SKM-1 (cell line): ENCODE measurements around the gene PRKAA1.
"Not testable (repeated sequence)": the region's sequence is repeated elsewhere in the genome, so short reads cannot be mapped to it uniquely, and the experiment has no call there.

Experiments used
- DNase-seq: peaks from one replicate; lab custom pipeline; 2025; ENCODE audit not compliant: unreplicated experiment; lab: John Stamatoyannopoulos, UW

Gene PRKAA1

DNA sequence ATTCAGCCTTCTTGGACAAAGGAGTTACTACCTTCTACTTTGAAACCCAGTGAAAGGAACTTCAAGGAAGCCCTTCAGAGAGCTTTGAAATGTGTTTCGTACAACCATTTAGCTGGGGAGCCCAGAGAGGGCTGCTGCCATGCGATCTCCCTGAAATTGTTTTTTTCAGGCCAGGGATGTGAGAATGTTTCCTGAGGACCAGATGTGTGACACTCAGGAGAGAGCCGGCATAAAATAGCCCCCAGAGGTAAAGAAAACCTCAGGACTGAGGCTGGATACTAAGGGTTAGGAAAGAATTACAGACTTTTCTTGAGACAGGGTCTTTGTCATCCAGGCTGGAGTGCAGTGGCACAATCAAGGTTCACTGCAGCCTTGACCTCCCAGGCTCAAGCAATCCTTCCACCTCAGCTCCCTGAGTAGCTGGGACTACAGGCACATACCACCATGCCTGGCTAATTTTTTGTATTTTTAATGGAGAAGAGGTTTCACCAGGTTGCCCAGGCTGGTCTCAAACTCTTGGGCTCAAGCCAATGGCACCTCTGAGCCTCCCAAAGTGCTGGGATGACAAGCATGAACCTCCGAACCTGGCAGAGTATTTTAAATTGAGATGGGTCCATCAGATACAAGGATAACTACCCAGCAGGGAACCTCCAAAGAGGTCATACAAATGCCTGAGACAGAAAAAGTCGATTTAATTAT lies 28.5 kb upstream of the PRKAA1 start:
- DNase-seq, result no peak

DNA sequence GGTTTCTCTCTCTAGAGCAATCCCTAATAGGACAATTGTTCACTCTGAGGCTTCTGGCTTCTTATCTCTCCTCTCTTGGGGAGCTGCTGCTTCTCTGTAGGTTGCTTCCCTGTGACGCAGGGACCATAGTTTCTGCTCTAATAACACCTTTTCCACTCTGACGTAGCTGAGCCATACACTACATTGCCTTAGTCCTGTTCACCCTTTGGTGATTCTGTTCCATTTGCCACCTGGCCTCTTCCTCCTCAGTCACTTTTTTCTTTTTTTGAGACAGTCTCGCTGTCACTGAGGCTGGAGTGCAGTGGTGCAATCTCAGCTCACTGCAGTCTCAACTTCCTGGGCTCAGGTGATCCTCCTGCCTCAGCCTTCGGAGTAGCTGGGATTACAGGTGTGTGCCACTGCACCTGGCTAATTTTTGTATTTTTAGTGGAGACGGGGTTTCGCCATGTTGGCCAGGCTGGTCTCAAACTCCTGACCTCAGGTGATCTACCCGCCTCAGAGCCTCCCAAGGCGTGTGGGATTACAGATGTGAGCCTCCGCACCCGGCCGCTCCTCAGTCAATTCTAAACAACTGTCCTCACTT lies 27.4 kb upstream of the PRKAA1 start:
- not testable (repeated sequence) for DNase-seq

DNA sequence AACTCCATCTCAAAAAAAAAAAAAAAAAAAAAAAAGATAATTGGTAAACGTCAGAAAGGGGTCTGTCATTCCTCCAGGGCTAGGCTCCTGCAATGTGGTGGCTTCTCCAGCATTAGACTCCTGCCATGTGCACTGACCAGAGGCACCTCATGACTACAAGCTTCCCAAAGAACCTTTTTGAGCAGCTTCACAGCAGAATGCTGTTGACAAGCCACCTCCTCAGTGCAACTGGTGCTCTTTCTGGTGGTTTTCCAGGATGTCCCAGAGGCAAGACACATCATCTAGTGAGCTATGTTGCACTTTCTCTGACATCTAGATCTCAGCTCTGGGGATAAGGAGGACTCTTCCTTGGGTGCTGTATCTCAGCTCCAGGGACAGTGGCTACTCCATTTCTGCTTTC lies 25.3 kb upstream of the PRKAA1 start:
- no peak for DNase-seq

DNA sequence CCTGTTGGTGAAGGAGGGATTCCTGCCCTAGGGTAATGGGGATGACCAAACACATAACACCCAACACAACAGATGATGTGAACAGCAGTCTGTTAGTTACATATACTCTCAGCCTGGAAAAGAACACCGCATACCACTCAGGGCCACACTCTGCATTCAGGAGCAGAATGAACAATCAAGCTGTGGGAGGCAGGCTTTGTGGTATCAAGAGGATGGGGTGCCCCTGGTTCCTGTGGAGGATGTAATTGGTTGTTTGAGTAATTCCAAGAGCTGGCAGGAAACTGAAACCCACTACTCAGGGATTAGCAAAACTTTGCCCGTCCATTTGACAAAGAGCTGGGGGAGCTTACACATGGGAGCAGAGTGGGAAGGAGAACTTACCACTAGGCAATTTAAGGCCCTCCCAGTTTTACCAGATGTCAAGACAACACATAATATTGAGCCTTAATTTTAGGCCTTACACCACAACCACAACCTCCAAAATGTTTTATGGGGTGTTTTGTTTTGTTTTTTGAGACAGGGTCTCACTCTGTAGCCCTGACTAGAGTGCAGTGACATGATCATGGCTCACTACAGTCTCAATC lies 15.6 kb upstream of the PRKAA1 start:
- no peak for DNase-seq

DNA sequence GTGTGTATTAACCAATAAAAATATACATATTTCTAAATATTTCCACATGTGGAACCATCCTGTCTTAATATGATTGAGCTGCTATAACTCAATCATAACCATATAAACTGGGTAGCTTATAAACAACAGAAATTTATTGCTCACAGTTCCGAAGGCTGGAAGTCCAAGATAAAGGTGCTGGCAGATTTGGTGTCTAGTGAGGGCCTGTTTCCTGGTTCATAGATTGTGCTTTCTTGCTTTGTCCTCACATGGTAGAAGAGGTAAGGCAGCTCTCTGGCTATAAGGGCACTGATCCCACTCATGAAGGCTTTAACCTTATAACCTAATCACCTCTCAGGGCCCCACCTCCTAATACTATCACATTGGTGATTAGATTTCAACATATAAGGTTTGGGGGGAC lies 14.0 kb upstream of the PRKAA1 start:
- DNase-seq, result no peak

DNA sequence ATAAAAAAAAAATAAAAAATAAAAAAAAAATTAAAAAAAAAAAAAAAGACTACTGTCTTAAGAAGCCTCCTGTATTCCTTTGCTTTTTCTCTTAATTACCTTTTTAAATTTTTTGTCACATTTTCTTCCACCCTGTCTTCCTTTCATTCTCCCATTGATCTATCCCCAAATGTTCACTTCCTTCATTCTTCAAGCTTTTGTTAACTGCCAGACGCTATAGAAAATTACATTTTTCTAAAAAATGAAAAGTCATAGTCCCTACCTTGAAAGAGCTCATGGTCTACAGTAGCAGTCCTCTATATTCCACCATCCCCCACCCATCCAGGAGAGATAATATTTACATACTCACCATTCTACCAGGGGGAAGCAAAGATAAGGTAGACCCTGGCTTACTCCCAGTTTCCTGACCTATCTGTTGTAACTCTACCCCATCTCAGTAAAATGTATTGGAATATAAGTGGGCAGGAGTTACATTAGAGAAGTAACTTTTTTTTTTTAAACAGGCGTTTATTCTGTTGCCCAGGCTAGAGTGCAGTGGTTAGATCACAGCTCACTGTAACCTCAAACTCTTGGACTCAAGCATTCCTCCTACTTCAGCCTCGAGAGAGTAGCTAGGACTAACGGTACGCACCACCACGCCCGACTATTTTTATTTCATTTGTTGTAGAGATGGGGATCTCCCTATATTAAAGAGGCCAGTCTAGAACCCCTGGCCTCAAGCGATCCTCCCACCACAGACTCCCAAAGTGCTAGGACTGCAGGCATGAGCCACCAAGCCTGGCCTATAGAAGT lies 3.8 kb upstream of the PRKAA1 start:
- no peak for DNase-seq

DNA sequence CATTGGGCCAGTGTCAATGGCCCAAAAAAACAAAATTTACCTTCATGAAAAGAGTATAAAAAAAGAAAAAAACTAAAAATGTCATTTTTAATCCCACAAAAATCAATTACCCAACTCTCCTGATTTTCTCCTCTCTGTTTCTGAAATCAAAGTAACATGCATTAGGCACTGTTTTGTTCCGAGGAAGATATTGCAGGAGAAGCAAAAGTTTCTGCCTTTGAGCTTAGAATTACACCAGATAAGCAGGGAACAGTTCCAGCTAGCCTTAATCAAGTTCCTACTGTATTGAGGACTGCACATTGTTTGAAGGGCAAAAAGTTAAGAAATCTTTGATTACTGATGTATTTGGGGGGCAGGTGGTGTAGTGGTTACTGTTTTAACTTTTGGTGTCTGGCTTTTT lies 1.1 kb upstream of the PRKAA1 start:
- DNase-seq, result no peak

DNA sequence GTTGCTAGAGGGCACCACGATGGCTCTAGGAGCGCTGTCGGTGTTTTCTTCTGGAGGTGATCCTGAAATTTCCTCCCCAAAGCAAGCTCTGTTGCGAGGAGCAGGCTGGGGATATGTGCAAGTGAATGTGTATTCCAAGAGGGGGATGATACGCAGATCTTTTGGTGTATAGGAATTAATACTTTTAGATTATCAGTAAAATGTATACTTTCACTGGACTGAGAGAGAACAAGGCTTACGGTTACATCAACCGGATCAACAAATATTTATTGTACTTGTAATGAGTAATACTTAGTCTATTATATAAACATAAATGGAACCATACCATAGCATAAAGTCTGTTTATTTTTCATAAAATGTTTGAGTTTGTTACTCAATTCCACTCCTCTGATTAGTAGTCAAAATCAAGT lies 632 bp upstream of the PRKAA1 start:
- DNase-seq, result no peak

DNA sequence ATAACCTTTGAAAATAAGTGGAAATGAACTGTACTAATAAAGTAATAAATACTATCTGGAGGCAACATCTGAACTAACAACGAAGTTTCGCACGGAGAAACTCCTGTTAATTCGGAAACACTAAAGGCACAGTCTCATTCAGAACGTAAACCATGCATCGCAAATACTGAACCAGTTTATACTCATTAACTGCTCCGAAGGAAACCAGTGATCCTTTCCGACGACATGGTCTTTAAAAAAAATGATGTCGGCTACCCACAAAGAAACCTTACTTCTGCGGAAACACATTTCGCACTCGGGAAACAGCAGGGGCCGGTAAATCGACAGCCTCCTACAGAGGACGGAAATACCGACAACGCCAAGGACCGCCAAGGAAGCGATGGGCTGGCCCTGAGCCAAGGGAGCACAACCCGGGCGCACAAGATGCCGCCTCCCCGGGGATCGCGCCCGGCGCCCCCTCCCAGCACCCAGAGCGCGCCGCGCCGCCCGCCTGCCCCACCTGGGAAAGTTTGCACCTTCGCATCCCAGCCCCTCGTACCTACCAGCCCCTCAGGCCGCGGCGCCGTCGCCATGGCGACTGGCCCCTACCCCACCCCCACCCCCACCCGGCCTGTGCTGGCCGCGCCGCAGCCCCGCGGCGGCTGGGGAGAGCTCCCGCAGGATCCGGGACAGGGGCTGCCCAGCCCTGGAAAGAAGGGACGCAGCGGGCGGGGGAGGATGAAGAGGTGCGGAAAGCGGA lies 732 bp downstream of the PRKAA1 start:
- DNase-seq, result peak; percentile 60

DNA sequence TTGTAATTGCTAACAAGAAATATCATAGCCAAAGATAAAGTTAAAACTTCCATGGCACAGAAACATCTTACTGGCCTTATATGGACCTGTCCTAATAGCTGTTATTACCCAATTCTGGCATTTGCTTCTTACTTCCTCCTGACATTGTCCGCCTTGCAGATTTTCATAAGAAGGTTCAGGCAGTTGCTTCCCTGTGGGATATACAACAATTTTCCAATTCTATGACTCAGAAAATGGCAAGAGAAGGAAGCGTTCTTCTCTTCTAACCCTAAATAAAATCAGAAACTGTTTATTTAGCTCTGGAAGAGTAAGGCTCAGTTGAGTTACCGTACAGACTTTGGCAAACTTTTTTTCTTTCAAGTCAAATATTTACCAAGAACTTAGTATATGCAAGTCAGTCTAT lies 1.7 kb downstream of the PRKAA1 start:
- DNase-seq, result peak; percentile 20

DNA sequence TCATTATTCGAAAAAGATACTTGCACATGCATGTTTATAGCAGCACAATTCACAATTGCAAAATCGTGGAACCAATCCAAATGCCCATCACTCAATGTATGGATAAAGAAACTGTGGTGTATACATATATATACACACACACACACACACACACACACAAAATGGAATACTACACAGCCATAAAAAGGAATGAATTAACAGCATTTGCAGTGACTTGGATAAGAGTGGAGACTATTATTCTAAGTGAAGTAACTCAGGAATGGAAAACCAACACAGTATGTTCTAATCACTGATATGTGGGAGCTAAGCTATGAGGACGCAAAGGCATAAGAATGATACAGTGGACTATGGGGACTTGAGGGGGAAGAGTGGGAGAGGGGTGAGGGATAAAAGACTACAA lies 3.3 kb downstream of the PRKAA1 start:
- not testable (repeated sequence) for DNase-seq

DNA sequence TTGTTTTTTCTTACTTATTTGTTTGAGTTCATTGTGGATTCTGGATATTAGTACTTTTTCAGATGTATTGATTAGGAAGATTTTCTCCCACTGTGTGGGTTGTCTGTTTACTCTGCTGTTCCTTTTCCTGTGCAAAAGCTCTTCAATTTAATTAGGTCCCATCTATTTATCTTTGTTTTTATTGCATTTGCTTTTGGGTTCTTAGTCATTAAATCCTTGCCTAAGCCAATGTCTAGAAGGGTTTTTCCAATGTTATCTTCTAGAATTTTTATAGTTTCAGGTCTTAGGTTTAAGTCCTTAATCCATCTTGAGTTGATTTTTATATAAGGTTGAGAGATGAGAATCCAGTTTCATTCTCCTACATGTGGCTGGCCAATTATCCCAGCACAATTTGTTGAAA lies 3.8 kb downstream of the PRKAA1 start:
- not testable (repeated sequence) for DNase-seq

DNA sequence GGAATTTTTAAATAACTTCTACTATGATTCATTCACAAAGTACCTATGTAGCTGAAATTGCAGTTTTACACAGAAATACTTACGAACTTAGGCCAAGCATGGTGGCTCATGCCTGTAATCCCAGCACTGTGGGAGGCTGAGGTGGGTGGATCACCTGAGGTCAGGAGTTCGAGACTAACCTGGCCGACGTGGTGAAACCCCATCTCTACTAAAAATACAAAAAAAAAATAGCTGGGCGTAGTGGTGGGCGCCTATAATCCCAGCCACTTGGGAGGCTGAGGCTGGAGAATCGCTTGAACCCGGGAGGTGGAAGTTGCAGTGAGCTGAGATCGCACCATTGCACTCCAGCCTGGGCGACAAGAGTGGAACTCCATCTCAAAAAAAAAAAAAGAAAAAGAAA lies 5.5 kb downstream of the PRKAA1 start:
- DNase-seq, result not testable (repeated sequence)

DNA sequence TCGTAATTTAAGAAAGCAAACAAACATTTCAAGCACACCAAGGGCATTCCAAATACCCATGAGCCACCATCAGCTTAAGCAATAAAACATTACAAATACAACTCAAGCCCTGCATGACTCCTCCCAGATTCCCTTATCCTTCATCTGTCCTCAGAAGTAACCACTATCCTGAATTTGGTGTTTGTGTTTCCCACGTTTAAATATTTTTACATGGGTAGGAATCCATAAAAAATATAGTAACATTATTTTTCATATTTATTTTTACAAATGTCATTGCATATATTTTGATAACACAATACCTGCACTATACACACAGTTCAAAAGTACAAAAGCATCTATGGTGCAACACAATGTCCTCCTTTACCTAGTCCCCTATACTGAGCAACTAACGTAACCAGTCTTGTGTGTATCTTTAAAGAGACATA lies 6.4 kb downstream of the PRKAA1 start:
- DNase-seq, result no peak

DNA sequence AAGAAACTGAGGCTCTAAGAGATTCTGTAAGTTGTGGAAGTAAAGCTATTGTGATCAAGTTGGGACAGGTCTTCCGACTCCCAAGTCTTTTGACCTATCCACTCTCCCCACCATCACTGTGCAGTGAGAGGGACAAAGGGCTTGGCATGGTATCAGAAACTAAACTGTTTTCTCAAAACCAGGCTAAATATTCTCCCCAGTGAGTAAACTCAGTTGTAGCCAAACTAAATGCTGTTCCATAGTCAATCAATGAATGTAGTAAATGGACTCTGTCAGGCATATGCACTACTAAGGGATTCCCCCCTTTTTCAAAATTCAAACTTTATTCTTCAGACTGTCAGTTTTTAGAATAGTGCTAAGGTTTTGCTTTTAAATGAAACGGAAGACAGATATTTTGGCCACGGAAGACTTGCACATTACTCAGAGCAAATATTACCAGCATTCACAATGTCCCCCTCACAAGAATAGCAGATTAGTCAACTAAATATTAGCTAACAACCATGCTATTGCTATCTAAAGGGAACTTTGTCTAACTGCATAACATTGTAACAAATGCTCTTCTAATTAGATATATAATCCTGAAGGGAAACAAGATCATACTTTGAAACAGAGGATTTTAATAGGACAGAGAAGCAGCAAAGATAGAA lies 7.1 kb downstream of the PRKAA1 start:
- DNase-seq, result no peak

DNA sequence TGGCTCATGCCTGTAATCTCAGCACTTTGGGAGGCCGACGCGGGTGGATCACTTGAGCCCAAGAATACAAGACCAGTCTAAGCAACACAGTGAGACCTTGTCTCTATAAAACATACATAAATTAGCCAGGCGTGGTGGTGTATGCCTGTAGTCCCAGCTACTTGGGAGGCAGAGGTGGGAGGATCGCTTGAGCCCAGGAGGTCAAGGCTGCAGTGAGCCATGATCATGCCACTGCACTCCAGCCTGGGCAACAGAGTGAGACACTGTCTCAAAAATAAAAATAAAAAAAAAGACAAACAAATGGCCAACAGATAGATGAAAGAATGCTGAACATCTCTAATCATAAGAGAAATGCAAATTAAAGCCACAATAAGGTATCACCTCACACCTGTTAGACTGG lies 9.2 kb downstream of the PRKAA1 start:
- DNase-seq, result not testable (repeated sequence)

DNA sequence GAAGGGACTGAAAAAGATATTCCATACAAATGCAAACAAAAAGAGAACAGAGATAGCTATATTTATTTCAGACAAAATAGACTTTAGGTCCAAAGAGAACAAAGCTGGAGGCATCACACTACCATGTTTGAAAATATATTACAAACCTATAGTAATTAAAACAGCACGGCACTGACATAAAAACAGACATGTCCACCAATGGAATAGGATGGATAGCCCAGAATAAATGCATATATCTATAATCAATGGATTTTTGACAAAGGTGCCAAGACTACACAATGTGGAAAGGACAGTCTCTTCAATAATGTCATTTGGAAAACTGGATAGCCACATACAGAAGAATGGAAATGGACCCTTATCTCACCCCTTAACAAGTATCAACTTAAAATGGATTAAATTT lies 10.2 kb downstream of the PRKAA1 start:
- no peak for DNase-seq

DNA sequence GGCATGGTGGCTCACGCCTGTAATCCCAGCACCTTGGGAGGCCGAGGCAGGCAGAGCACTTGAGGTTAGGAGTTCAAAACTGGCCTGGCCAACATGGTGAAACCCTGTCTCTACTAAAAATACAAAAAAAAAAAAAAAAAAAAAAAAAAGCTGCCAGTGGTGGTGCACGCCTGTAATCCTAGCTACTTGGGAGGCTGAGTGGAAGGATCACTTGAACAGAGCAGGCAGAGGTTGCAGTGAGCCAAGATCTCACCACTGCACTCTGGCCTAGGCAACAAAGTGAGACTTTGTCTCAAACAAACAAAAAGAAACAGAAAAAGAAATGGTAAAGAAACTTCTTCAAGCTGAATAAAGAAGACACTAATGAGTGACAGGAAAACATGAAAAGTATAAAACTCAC lies 11.5 kb downstream of the PRKAA1 start:
- DNase-seq, result not testable (repeated sequence)

DNA sequence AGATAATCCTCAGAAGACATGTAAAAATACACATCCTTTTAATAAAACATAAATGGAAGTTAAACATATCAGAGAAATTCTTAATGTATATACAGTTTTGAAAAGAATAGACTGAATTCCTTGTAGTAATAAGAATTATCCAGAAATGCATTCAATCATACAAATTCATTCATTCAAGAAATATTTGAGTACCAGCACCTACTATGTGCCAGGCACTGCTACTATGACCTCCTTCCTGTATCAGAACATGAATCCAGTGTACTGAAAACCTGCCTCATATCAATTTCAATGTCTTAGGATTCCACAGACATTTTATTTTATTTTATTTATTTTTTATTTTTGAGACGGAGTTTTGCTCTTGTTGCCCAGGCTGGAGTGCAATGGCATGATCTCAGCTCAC lies 13.3 kb downstream of the PRKAA1 start:
- DNase-seq, result no peak

DNA sequence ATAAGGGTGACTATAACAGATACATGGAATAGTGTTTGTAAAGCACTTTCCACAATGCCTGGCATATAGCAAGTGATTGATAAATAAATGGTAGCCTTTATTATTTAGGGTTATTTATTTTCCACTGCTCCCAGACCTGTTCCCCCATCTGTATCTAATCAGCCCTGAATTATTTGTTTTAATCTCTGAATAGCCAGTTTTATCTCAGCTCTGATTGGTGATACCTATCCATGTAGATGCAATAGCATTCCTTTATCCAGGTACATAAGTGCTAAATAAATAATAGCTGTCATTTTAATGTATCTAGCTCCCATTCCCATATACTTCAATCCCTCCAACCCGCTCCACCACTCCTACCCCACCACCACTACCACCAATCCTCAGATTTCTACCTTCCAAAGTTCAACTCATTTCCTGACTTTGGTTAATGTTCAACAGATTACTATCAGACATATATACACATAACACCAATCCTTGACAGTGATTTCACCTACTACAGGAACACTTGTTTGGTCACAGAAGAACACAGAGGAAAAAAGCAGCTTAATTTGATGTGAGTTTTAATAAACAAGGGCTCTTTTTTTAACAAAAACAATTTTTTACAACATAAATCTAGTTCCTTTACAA lies 14.0 kb downstream of the PRKAA1 start:
- no peak for DNase-seq
